GM18909 (cell line): Measurements from ENCODE around the gene IRGC.

Source experiments
- ATAC-seq: cut with Tn5 transposase; IDR thresholded peaks from one replicate; pipeline ENCODE4 v1.9.1; 2021; ENCODE audit warnings: mild to moderate bottlenecking; ENCODE audit not compliant: unreplicated experiment, poor library complexity

The IRGC gene

GRCh38 chr19:43721469-43722048, 5.7 kb downstream of the IRGC start:
- ATAC-seq: no peak

DNA sequence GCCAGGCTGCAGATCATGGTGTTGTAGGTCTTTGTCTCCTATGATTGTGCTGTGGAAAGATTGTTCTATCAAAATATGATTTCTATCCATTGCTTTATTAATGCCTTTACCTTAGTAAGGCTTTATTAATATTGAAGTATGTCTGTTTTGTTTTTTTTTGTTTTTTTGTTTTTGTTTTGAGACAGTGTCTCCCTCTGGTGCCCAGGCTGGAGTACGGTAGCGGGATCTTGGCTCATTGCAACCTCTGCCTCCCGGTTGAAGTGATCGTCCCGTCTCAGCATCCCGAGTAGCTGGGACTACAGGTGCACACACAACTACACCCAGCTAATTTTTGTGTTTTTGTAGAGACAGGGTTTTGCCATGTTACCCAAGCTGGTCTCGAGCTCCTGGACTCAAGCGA, 7.7 kb downstream of the IRGC start:
- no peak for ATAC-seq

DNA sequence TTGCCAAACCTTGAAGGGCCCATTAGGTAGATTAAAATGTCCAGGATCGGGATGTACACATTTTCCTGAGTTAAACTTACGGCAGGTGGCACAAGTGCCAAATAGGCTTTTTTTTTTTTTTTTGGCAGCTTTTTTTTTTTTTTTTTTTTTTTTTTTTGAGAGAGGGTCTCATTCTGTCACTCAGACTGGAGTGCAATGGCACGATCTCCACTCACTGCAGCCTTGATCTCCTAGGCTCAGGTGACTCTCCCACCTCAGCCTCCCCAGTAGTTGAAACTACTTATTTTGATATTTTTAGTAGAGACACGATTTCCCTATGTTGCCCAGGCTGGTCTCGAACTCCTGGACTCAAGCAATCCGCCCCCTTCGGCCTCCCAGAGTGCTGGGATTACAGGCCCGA, 9.0 kb downstream of the IRGC start:
- no peak for ATAC-seq

DNA sequence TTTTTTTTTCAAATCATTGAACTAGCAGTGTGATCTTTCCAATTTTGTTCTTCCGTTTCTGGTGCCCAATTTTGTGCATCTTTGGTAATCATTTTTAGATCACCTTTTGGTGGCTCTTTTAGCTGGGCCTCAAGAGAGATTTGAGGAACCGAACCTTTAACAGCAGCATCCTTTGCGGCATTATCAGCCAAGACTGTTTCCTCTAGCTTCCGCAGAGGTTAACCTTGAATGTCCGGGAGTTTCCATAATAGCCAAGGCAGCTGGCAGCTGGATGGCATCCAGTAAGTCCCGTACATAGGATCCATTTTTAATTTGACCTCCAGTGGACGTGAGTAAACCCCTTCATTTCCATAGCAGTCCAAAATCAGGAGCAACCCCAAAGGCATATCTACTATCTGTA, 9.6 kb downstream of the IRGC start:
- ATAC-seq: no peak

DNA sequence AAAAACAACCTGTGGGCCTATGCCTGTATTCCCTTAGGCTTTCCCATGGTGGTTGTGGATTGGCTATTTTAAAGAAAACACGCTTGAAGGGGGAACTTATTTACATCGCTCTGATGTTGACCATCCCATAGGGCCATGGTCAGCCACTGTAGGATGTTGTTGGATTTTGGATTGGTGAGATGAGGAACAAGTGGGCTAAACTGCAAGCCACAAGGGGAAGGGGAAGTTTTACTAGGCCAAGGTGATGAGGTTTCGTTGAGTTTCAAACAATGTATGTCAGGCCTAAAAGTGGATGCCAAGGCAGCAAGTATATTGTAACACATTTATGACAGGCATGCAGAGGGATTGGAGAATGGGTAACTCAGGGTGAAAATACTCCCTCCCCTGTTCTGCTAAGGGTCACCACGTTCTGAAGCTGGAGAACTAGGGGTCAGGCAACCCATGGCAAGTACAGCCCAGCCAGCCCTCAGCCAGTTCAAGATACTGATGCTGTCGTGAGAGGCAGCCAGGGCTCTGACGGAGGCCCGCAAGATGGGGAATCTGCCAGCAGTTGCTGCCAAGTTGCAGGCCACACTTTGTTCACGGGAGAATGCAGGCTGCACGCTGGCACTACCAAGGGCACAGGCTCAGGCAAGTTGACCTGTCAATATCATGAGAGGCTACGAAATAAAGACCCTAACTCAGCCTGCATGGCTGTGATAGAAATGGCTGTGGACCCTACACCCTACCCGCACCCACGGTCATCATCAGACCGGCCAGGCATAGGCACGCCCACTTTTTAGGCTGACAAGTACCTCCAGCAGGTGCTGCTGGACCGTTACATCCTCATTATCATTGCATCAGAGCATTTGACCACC, 11.1 kb downstream of the IRGC start:
- no peak for ATAC-seq

GRCh38 chr19:43727593-43727853, 11.6 kb downstream of the IRGC start:
- no peak for ATAC-seq

DNA sequence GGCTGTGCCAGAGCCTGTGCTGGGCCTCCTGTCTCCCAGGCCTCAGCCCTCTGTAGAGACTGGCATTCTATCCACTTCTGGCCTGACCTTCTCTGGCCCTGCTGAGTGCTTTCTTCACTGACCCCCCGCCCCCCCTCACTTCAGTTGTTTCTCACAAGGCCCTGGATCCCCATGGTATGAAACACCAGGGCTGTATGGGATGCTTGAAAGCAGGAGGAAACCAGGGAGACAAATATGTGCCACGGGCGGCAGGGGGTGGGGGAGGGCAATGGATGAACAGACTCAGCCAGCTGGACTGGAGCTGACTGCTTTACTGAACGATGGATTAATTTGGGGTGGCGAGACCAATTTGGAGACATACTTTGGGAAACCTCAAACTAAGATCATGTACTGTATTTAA, 14.0 kb downstream of the IRGC start:
- ATAC-seq: no peak

DNA sequence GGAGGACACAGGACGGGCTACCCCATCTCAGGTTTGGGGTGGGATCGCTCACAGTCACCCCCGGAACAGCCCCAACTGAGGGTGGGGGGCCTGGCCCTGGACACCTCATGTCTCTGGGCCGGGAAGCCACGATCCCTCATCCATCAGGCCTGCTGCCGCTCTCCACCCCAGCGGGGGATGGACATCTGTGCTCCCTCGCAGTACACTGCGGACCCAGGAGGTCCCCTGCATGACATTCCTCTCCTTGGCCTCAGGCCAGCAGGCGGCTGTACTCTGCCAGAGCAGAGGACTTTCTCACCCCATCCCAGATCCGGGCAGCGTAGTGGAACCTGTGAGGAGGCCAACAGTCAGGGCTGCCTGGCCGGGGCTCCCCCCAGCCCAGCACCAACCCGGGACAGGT, 15.5 kb downstream of the IRGC start:
- no peak for ATAC-seq

- ATAC-seq: no peak
These were observed 16.0 kb downstream of the IRGC start for GRCh38 chr19:43731846-43732245.

DNA sequence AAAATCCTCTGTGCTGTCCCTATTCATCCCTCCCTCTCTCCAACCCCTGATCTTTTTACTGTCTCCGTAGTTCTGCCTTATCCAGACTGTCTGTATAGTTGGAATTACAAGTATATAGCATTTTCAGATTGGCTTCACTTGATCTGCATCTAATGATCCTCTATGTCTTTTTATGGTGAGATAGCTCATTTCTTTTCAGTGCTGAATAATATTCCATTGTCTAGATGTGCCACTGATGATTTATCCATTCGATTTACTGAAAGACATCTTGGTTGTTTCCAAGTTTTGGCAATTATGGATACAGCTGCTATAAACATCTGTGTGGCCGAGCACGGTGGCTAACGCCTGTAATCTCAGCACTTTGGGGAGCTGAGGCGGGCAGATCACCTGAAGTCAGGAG, 19.1 kb downstream of the IRGC start:
- no peak for ATAC-seq

DNA sequence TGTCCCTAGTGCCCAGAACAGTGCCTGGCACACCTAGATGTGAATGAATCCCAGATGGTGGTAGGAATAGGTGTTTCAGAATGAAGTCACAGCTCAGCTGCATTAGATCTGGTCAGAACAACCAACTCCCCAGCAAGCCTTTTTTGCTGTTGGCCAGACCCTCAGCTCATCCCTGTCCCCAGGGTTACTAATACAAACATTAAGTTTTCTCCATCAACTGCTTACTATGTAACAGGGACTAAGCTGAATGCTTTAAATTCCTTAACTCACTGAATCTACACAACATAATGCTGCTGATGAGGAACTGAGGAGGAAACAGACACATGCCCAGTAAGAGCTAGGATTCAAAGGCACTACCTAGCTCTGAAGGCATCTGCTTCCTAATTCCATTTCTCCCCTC, 20.1 kb downstream of the IRGC start:
- ATAC-seq: no peak

DNA sequence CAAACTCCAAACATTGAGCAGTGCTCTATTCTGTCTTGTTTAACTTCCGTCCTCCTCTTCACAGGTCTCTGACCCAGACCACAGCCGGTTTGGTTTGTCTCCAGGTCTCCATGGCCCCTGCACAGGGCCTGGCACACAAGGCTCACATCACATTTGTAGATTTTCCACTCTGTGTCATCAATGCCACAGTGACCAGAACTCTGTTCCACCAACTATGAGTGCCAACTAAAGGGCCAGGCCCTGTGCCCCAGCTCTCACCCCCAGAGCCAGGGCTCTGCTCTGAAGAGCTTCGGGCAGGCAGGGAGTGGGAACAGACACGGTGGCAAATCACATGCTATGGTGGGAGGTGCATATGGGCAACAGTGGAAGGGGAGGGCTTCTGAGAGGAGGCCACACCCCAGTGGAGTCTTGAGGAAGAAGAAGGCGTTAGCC, 22.9 kb downstream of the IRGC start:
- ATAC-seq: no peak

- ATAC-seq: no peak
These were observed 23.8 kb downstream of the IRGC start for GRCh38 chr19:43739439-43740235.

DNA sequence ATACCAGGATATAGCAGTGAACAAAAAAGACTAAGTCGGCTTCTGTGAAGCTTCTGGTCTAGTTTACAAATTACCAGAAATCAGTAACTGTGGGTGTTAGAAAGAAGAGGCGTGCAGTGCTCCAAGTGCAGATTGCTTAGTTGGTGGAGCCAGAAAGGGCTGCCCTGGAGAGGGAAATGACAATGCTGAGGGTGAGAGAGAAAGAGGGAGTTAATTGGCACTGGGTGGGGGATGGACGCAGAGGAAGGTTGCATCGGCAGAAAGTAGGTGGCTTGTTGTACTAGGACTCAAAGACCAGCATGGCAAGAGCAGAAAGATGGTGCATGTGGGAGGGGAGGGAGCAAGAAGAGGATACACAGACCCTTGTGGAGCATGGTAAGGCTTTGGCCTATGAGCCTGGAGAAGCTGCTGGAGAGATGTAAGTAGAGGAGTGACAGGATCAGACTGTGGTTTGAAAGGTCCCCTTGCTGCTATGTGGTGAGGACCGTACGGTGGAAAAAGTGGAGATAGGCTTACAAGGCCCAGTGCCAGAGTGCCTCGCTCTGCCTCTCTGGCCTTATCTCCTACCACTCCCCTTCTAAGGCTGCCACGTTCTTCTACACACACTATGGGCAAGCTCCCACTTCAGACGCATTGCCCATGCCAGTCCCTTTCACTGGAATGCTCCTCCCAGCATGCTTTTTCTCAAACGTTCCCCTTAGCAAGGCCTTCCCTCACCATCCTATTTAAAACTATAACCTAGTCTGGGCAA, 25.4 kb downstream of the IRGC start:
- no peak for ATAC-seq

- no peak for ATAC-seq
These were observed 27.2 kb downstream of the IRGC start for GRCh38 chr19:43743059-43743458.

GRCh38 chr19:43747557-43748204, 31.8 kb downstream of the IRGC start:
- peak; percentile 52 for ATAC-seq

GRCh38 chr19:43748205-43748594, 32.3 kb downstream of the IRGC start:
- no peak for ATAC-seq

- ATAC-seq: no peak
These were observed 32.8 kb downstream of the IRGC start for GRCh38 chr19:43748685-43749084.

DNA sequence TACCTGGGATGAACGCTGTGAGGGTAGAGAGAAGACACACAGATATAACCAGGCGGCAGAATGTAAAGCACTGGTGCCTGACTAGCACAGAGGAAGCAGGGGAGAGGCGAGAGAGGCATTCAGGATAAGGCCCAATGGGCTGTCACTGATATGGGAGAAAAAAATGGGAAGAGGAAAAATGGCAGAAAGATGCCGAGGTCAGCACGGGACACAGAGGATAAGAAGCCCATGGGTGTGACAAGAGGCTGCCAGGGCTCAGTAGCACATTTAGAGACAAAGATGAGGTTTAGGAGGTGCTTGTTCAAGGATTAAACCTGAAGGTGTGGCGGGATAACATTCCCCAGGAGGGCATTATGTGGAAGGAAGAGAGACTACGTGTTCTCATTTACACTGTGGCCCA, 33.3 kb downstream of the IRGC start:
- ATAC-seq: no peak

DNA sequence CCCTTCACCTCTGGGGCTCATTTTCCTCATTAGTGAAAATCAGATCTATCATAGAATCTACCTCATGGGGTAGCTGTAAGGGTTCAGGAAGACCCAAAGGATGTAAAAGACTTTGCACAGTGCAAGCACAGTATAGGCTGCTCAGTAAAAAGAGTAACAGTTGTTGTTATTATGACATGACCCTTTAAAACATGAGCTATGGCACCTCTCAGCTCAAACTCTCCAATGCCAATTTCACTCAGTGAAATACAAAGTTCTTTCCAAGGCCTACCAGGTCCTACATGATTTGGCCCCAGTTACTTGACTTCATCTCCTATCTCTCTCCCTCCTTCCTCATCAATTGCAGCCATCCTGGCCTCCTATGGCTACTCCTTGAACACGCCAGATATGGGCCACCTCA, 34.0 kb downstream of the IRGC start:
- no peak for ATAC-seq
